Trophoblast cell (in vitro differentiated cells and primary cell): ENCODE results near the gene C6orf118.

ENCODE experiments used
- DNase-seq, 2 donors: peaks; one replicate each; pipeline ENCODE4 v3.0.0-alpha.2; 2016
- H2AFZ ChIP-seq: 2 replicates; pipeline ENCODE4 v1.6.1; 2013; ENCODE audit warnings: low read length, moderate library complexity, mild to moderate bottlenecking; ENCODE audit not compliant: insufficient read depth, poor library complexity
- H2AK5ac ChIP-seq: 2 replicates; pipeline ENCODE4 v1.6.1; 2013; ENCODE audit warnings: mild to moderate bottlenecking, low read length
- H2BK120ac ChIP-seq: 2 replicates; pipeline ENCODE4 v1.6.1; 2013; ENCODE audit warnings: low read length, mild to moderate bottlenecking, moderate library complexity; ENCODE audit not compliant: insufficient read depth, poor library complexity
- H2BK12ac ChIP-seq: 2 replicates; pipeline ENCODE4 v1.6.1; 2013; ENCODE audit warnings: mild to moderate bottlenecking, low read length, moderate library complexity
- H2BK5ac ChIP-seq: 2 replicates; pipeline ENCODE4 v1.6.1; 2013; ENCODE audit warnings: low read length, low read depth, moderate library complexity, mild to moderate bottlenecking; ENCODE audit not compliant: poor library complexity
- H3K14ac ChIP-seq: 2 replicates; pipeline ENCODE4 v1.6.1; 2013; ENCODE audit warnings: mild to moderate bottlenecking, low read length
- H3K18ac ChIP-seq: 2 replicates; pipeline ENCODE4 v1.6.1; 2013; ENCODE audit warnings: mild to moderate bottlenecking, low read length
- H3K23ac ChIP-seq: 2 replicates; pipeline ENCODE4 v1.6.1; 2013; ENCODE audit warnings: low read length
- H3K27ac ChIP-seq: 2 replicates; pipeline ENCODE4 v1.5.1; 2013; ENCODE audit warnings: low read depth, mild to moderate bottlenecking, inconsistent platforms, low read length, moderate library complexity
- H3K27me3 ChIP-seq: 2 replicates; pipeline ENCODE4 v1.6.1; 2013; ENCODE audit warnings: inconsistent platforms, mild to moderate bottlenecking, low read length, moderate library complexity; ENCODE audit not compliant: insufficient read depth
- H3K36me3 ChIP-seq, 2 experiments: 1 replicate in 1 of 2; 2 replicates in 1 of 2; pipeline ENCODE4 v1.6.1; 2013; ENCODE audit warnings: low read length in 2 of 2, mild to moderate bottlenecking in 2 of 2, moderate library complexity in 1 of 2; ENCODE audit not compliant: insufficient read depth in 2 of 2, control insufficient read depth in 1 of 2
- H3K4ac ChIP-seq: 2 replicates; pipeline ENCODE4 v1.6.1; 2013; ENCODE audit warnings: low read depth, mild to moderate bottlenecking, low read length, moderate library complexity
- H3K4me1 ChIP-seq, 2 experiments: 1 replicate in 1 of 2; 2 replicates in 1 of 2; pipeline ENCODE4 v1.6.1; 2013; ENCODE audit warnings: low read length in 2 of 2, mild to moderate bottlenecking in 2 of 2, moderate library complexity in 1 of 2; ENCODE audit not compliant: insufficient read depth in 2 of 2, control insufficient read depth in 1 of 2
- H3K4me2 ChIP-seq: 2 replicates; pipeline ENCODE4 v1.6.1; 2013; ENCODE audit warnings: inconsistent platforms, mild to moderate bottlenecking, low read length, moderate library complexity
- H3K4me3 ChIP-seq: 2 replicates; pipeline ENCODE4 v1.5.1; 2013; ENCODE audit warnings: mild to moderate bottlenecking, low read depth, low read length, inconsistent platforms
- H3K79me1 ChIP-seq: one replicate; pipeline ENCODE4 v1.6.1; 2013; ENCODE audit warnings: low read length
- H3K79me2 ChIP-seq: 2 replicates; pipeline ENCODE4 v1.6.1; 2013; ENCODE audit warnings: low read length, mild to moderate bottlenecking; ENCODE audit not compliant: control insufficient read depth, insufficient read depth, poor library complexity
- H3K9ac ChIP-seq: 2 replicates; pipeline ENCODE4 v1.6.1; 2013; ENCODE audit warnings: mild to moderate bottlenecking, low read length
- H3K9me3 ChIP-seq: 2 replicates; pipeline ENCODE4 v1.6.1; 2013; ENCODE audit warnings: low read depth, mild to moderate bottlenecking, control low read depth, inconsistent platforms, low read length; ENCODE audit not compliant: insufficient read depth
- H4K12ac ChIP-seq: 2 replicates; pipeline ENCODE4 v1.6.1; 2013; ENCODE audit warnings: low read depth, mild to moderate bottlenecking, low read length, moderate library complexity
- H4K8ac ChIP-seq: 2 replicates; pipeline ENCODE4 v1.6.1; 2013; ENCODE audit warnings: low read depth, mild to moderate bottlenecking, low read length, moderate library complexity
- H4K91ac ChIP-seq: one replicate; pipeline ENCODE4 v1.6.1; 2013; ENCODE audit warnings: low read depth, mild to moderate bottlenecking, low read length, moderate library complexity
- WGBS: extraction: QIAGEN DNeasy Blood & Tissue Kit; methylation state at CpG from one replicate; pipeline ENCODE4 v1.1.7; 2013; ENCODE audit warnings: missing lambda C conversion rate; ENCODE audit not compliant: insufficient read length, insufficient coverage; ENCODE audit errors: extremely low coverage; 5-methylcytosine and 5-hydroxymethylcytosine counted together

Gene C6orf118

GRCh38 chr6:165266621-165267020 is 42.8 kb downstream of the C6orf118 start:
- H3K14ac ChIP-seq = no peak overlapping the region
- H2AK5ac ChIP-seq = no peak overlapping the region
- H3K27ac ChIP-seq = no peak overlapping the region
- H2BK120ac ChIP-seq = no peak overlapping the region
- no peaks in the 10 kb centered on the region for H3K4me1 ChIP-seq
- H3K36me3 ChIP-seq = no peaks in the 10 kb centered on the region
- H2BK12ac ChIP-seq = no peak overlapping the region
- H3K23ac ChIP-seq = peak overlapping the region; percentile 11
- no CpG with 5 or more reads among the region's 1 CpG for WGBS
- no peak overlapping the region for H3K4me3 ChIP-seq
- H3K79me2 ChIP-seq = no peaks in the 10 kb centered on the region
- H2AFZ ChIP-seq = no peak overlapping the region
- no peak overlapping the region for H3K9ac ChIP-seq
- no peaks in the 10 kb centered on the region for H3K9me3 ChIP-seq
- H2BK5ac ChIP-seq = no peak overlapping the region
- DNase-seq = no peak
- H3K79me1 ChIP-seq = no peaks in the 10 kb centered on the region
- no peak overlapping the region for H3K18ac ChIP-seq
- H4K8ac ChIP-seq = no peak overlapping the region
- H3K4ac ChIP-seq = no peak overlapping the region
- H3K4me2 ChIP-seq = no peak overlapping the region
- no peaks in the 10 kb centered on the region for H3K27me3 ChIP-seq
- H4K91ac ChIP-seq = no peak overlapping the region
- no peak overlapping the region for H4K12ac ChIP-seq

DNA sequence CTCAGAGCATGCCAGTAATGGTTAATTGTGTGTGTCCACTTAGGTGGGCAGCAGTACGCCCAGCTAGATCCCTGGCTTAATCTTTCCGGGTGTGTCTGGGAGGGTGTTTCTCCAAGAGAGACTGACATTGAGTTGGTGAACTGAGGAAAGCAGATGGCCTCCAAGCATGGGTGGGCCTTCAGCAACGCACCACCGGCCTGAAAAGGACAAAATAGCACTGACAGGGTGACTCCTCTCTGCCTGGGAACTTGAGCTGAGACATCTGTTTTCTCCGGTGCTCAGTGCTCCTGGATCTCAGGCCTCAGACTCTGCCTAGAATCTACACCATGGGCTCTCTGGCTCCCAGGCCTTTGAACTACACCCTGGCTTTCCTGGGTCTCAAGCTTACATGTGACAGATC is 43.2 kb downstream of the C6orf118 start:
- Histone ChIP-seq H3K23ac (no peak overlapping the region), H3K4me2 (no peak overlapping the region), H3K79me1 (no peaks in the 10 kb centered on the region), H3K27me3 (no peaks in the 10 kb centered on the region), H3K14ac (no peak overlapping the region), H3K9me3 (no peaks in the 10 kb centered on the region), H3K9ac (no peak overlapping the region), H2AFZ (no peak overlapping the region), H2BK120ac (no peak overlapping the region), H2BK5ac (no peak overlapping the region), H3K4ac (no peak overlapping the region), H2AK5ac (no peak overlapping the region), H4K91ac (no peak overlapping the region), H3K27ac (no peak overlapping the region), H2BK12ac (no peak overlapping the region), H3K4me1 (no peaks in the 10 kb centered on the region), H4K8ac (no peak overlapping the region), H3K4me3 (no peak overlapping the region), H3K79me2 (no peaks in the 10 kb centered on the region), H4K12ac (no peak overlapping the region), H3K36me3 (no peaks in the 10 kb centered on the region), H3K18ac (no peak overlapping the region)
- DNase-seq = no peak
- no CpG with 5 or more reads among the region's 5 CpGs for WGBS

DNA sequence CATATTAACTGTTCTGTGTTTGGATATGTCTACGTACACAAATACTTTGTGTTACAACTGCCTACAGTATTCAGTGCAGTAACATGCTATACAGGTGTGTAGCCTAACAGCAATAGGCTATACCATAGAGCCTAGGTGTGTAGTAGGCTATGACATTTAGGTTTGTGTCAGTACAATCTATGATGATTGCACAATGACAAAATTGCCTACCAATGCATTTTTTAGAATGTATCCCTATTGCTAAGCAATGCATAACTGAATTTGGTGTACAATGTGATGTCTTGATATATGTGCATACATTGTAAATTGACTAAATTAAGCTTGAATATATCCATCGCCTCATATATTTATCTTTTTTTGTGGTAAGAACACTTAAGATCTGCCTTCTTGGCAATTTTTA is 48.9 kb downstream of the C6orf118 start:
- H3K36me3 ChIP-seq = no peaks in the 10 kb centered on the region
- H4K8ac ChIP-seq = no peak overlapping the region
- no peak overlapping the region for H2AK5ac ChIP-seq
- DNase-seq = no peak
- no peak overlapping the region for H3K23ac ChIP-seq
- H3K4ac ChIP-seq = no peak overlapping the region
- H4K12ac ChIP-seq = no peak overlapping the region
- H2BK12ac ChIP-seq = no peak overlapping the region
- no peak overlapping the region for H3K27ac ChIP-seq
- H2AFZ ChIP-seq = no peak overlapping the region
- no peaks in the 10 kb centered on the region for H3K79me2 ChIP-seq
- H2BK120ac ChIP-seq = no peak overlapping the region
- no peak overlapping the region for H3K4me3 ChIP-seq
- WGBS = no CpG with 5 or more reads among the region's 2 CpGs
- H3K14ac ChIP-seq = no peak overlapping the region
- no peak overlapping the region for H3K9ac ChIP-seq
- H3K18ac ChIP-seq = no peak overlapping the region
- no peaks in the 10 kb centered on the region for H3K27me3 ChIP-seq
- no peak overlapping the region for H2BK5ac ChIP-seq
- no peak overlapping the region for H3K4me2 ChIP-seq
- H4K91ac ChIP-seq = no peak overlapping the region
- H3K79me1 ChIP-seq = no peaks in the 10 kb centered on the region
- no peaks in the 10 kb centered on the region for H3K4me1 ChIP-seq
- H3K9me3 ChIP-seq = peaks cover 6% of the 10 kb centered on the region

GRCh38 chr6:165249808-165250207 is 59.6 kb downstream of the C6orf118 start:
- H4K12ac ChIP-seq = no peak overlapping the region
- H3K79me2 ChIP-seq = no peaks in the 10 kb centered on the region
- H3K27ac ChIP-seq = no peak overlapping the region
- no peaks in the 10 kb centered on the region for H3K27me3 ChIP-seq
- no peaks in the 10 kb centered on the region for H3K79me1 ChIP-seq
- no peaks in the 10 kb centered on the region for H3K36me3 ChIP-seq
- DNase-seq = no peak
- H3K4me3 ChIP-seq = no peak overlapping the region
- no peak overlapping the region for H3K14ac ChIP-seq
- no peak overlapping the region for H2BK5ac ChIP-seq
- H4K8ac ChIP-seq = no peak overlapping the region
- no peak overlapping the region for H3K9ac ChIP-seq
- no CpG with 5 or more reads among the region's 3 CpGs for WGBS
- H2BK12ac ChIP-seq = no peak overlapping the region
- no peak overlapping the region for H2AK5ac ChIP-seq
- no peak overlapping the region for H3K23ac ChIP-seq
- no peak overlapping the region for H3K18ac ChIP-seq
- peaks cover 3% of the 10 kb centered on the region for H3K9me3 ChIP-seq
- H2AFZ ChIP-seq = no peak overlapping the region
- no peak overlapping the region for H3K4me2 ChIP-seq
- H2BK120ac ChIP-seq = no peak overlapping the region
- no peaks in the 10 kb centered on the region for H3K4me1 ChIP-seq
- no peak overlapping the region for H3K4ac ChIP-seq
- H4K91ac ChIP-seq = no peak overlapping the region
